ENCODE data around the gene TFEB. TPM values are rescaled to one million over a fixed set of nuclear protein-coding genes. Genes with fewer than 3 reads are reported as not detected.
A peak's percentile ranks its signal among the peaks of the same experiment; 100 is the strongest.

The TFEB gene
- total and polyA plus RNA-seq, 7 donors, result 16.1 to 65.2 (median 40.9) TPM

- no peak for DNase-seq
- peaks cover 51% of the 10 kb centered on the region for H3K4me1 ChIP-seq
Observed at GRCh38 chr6:41691426-41692079, 43.9 kb downstream of the TFEB start.

GRCh38 chr6:41690541-41691330 is 44.7 kb downstream of the TFEB start:
- no peak for DNase-seq

More at GRCh38 chr6:41691426-41692079, 43.9 kb downstream of the TFEB start:
- ATAC-seq, result no peak
- Histone ChIP-seq H3K36me3 (ENCODE audit: insufficient read depth in 1 of 2, low read depth in 1 of 2) (peaks cover 0 to 37% of the 10 kb centered on the region in 2 donors), H3K9me3 (no peaks in the 10 kb centered on the region), H3K4me3 (no peak overlapping the region), H3K27ac (no peak overlapping the region), H3K27me3 (ENCODE audit: insufficient read depth in 3 of 3, low read length in 2 of 3) (no peaks in the 10 kb centered on the region)
- no peak for TF ChIP-seq CTCF (IDR thresholded peaks at IDR 0.05)
- WGBS, 3 donors, result 86 to 87% (median 87%) methylated on average over 8 of the region's 8 CpGs
- intact Hi-C loops (cut with DNase I), result no loop called here

GRCh38 chr6:41689171-41690008 is 46.0 kb downstream of the TFEB start:
- Histone ChIP-seq H3K9me3 (no peaks in the 10 kb centered on the region), H3K4me3 (no peak overlapping the region), H3K4me1 (peaks cover 30% of the 10 kb centered on the region), H3K27me3 (ENCODE audit: insufficient read depth in 3 of 3, low read length in 2 of 3) (no peaks in the 10 kb centered on the region), H3K27ac (peak overlapping the region; percentile 55), H3K36me3 (ENCODE audit: insufficient read depth in 1 of 2, low read depth in 1 of 2) (peaks cover 0 to 59% of the 10 kb centered on the region in 2 donors)
- no peak for TF ChIP-seq CTCF (IDR thresholded peaks at IDR 0.05)
- intact Hi-C loops (cut with DNase I), result loop anchor here in 1 of 2 donors (10.0 kb wide), 1 partner anchor 225 kb away; no protein-coding TSS in a partner anchor
- 36 to 54% (median 38%) methylated on average over 9 of the region's 9 CpGs for WGBS, 3 donors
- ATAC-seq (peak; percentile 35 to 85 (median 62)), DNase-seq (no peak)

More at GRCh38 chr6:41690541-41691330, 44.7 kb downstream of the TFEB start:
- H3K9me3 ChIP-seq, result no peaks in the 10 kb centered on the region
- TF ChIP-seq CTCF (IDR thresholded peaks at IDR 0.05), result no peak
- no peak overlapping the region for H3K4me3 ChIP-seq
- 92 to 95% (median 93%) methylated on average over 25 of the region's 25 CpGs for WGBS, 3 donors
- H3K36me3 ChIP-seq (ENCODE audit: insufficient read depth in 1 of 2, low read depth in 1 of 2), result peaks cover 0 to 45% of the 10 kb centered on the region in 2 donors
- H3K4me1 ChIP-seq, result peaks cover 43% of the 10 kb centered on the region
- ATAC-seq, result no peak
- intact Hi-C loops (cut with DNase I), result no loop called here
- peak overlapping the region; percentile 4 for H3K27ac ChIP-seq
- no peaks in the 10 kb centered on the region for H3K27me3 ChIP-seq (ENCODE audit: insufficient read depth in 3 of 3, low read length in 2 of 3)

GRCh38 chr6:41688256-41688965 is 47.0 kb downstream of the TFEB start:
- 69 to 77% (median 74%) methylated on average over 5 of the region's 5 CpGs for WGBS, 3 donors
- Histone ChIP-seq H3K27me3 (ENCODE audit: insufficient read depth in 3 of 3, low read length in 2 of 3) (no peaks in the 10 kb centered on the region), H3K27ac (peak overlapping the region; percentile 55), H3K4me1 (peaks cover 25% of the 10 kb centered on the region), H3K36me3 (ENCODE audit: insufficient read depth in 1 of 2, low read depth in 1 of 2) (peaks cover 0 to 68% of the 10 kb centered on the region in 2 donors), H3K9me3 (no peaks in the 10 kb centered on the region), H3K4me3 (no peak overlapping the region)
- intact Hi-C loops (cut with DNase I), result loop anchor here in 1 of 2 donors (10.0 kb wide), 1 partner anchor 224 kb away; no protein-coding TSS in a partner anchor
- TF ChIP-seq CTCF (IDR thresholded peaks at IDR 0.05), result no peak
- ATAC-seq (no peak), DNase-seq (no peak)

Data from psoas muscle (tissue), 8 donors.